HG02763 (cell line): ENCODE measurements around the gene GPATCH2.
"Not testable (repeated sequence)": the region's sequence is repeated elsewhere in the genome, so short reads cannot be mapped to it uniquely, and the experiment has no call there.

Source experiments
- ATAC-seq: cut with Tn5 transposase; IDR thresholded peaks from one replicate; pipeline ENCODE4 v1.9.1; 2021; ENCODE audit warnings: mild to moderate bottlenecking, moderate library complexity; ENCODE audit not compliant: unreplicated experiment

The GPATCH2 gene

DNA sequence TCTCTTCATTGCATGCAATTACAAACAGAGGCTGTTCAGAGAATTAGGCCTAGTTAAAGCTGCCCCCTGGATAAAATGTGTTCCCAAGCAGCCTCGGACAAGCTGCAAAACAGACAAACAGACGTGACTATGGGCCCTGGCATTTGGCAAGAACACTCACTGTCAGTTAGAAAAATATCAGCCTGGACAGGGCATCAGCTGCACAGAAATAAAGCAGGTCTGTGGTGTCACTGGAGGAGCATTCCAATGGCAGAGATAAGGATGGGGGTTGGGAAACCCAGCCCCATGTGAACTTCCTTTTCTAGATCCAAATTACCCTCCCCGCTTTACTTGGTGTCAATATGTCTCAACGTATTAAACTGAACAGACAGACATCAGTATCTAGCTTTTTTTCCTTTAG lies 177.1 kb downstream of the GPATCH2 start:
- ATAC-seq: no peak

DNA sequence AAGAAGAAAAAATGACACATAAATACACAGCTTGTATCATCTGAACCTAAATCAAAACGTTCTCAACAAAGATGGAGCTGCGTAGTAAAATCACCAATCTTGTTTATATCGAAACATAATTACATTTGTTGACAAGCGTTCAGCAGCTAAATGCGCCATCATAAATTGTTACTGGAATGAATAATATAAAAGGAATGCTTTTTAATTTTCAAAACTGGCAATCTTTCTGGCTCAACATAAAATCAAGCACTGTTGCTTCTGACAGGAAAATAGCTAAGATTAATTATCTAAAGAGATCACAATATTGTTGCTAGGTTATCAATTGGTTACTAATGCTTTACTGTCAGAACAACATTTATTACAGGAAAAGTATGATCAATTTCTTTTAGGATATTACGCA lies 181.5 kb downstream of the GPATCH2 start:
- ATAC-seq: no peak

DNA sequence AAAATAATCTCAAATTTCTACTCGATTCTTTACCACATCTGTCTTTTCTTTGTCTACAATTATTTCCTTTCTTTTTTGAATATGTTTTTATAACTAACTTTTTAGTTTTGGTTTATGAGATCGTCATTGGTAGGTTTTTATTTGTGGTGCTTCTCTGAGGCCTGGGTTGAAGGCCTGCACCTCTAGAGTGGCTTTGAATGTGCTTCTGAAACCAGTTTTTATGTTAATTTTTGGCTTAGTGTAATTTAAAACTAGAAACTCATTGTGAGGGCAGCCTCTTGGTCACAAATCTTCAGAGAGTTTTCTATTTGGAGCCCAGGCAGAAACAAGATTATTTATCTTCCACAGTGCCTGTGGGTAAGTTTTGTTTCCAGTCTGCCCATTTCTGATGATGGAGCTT lies 187.0 kb downstream of the GPATCH2 start:
- ATAC-seq: no peak

DNA sequence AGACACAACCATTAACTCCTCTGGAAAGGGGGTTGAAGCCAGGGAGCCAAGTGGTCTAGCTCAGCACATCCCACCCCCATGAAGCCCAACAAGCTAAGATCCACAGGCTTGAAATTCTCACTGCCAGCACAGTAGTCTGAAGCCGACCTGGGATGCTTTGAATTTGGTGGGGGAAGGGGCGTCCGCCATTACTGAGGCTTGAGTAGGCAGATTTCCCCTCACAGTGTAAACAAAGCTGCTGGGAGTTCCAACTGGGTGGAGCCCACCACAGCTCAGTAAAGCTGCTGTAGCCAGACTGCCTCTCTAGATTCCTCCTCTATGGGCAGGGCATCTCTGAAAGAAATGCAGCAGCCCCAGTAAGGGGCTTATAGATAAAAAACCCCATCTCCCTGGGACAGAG lies 193.5 kb downstream of the GPATCH2 start:
- ATAC-seq: no peak

DNA sequence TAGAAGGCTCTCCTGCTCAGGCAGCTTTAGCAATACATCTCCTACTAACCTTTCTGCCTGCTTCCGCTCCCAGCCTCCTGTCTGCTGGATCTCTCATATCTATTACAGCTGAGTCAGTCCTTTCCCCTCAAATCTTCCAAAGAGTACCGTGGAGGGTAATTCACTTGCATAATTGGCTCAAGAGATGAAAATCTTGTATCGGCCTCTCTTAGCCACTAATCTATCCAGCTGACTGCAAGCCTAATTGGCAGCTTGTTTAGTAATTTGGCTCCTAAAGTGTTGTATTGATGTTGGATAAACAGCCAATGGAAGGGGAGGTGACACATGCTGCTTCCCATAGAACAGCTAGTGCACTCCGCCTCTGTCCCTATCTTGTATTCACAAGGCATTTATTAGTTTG lies 195.7 kb downstream of the GPATCH2 start:
- no peak for ATAC-seq

DNA sequence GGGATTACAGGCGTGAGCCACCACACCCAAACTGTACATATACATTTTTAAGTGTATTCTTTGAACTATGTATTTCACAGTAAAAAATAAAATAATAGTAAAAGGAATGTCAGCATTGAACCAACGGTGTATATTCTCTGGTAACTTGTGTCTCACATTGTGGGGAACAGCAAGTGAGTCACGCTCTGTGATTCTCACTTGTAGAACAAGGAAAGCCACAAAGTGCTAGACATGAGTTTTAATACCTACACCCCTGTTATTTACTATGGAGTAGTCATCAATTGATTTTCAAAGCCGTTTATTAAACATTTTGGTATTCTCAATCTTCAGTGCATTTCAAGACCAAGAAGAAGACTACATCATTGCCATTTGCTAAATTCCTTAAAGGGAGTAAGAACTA lies 197.2 kb downstream of the GPATCH2 start:
- no peak for ATAC-seq

DNA sequence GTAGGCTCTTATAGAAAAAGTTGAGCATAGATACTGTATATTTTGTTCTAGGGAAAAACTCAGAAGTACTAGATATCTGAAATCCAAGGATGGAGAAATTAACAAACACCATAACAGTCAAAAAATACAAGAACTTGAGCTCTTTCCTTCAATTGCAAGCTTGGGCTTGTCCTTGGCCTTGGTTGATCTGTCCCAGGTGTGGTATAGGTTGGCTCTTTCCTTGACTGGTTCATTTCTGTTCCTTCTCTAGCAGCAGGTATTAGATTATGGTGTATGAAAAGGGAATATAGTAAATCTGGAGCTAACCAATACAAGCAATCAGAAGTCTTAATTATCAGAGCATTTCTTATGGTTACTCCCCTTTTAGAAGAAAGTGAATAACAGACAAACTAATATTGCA lies 198.6 kb downstream of the GPATCH2 start:
- ATAC-seq: no peak

DNA sequence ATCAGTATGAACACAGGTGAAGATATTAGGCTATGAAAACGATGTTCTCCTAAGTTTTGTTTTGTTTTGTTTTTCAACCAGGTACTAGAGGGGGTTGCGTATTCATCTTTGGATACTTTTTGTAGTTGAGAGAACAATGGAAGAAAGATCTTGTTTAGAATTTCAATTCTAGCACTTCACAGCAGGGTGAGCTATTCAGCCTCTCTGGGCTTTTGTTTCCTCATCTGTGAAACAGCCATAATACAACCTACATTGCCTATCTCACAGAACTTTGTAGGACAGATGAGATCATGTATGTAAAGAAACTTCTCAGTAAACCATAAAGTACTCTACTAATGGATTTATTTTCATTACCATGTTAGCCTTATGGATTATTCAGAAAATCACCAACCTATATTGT lies 199.5 kb downstream of the GPATCH2 start:
- ATAC-seq: no peak

DNA sequence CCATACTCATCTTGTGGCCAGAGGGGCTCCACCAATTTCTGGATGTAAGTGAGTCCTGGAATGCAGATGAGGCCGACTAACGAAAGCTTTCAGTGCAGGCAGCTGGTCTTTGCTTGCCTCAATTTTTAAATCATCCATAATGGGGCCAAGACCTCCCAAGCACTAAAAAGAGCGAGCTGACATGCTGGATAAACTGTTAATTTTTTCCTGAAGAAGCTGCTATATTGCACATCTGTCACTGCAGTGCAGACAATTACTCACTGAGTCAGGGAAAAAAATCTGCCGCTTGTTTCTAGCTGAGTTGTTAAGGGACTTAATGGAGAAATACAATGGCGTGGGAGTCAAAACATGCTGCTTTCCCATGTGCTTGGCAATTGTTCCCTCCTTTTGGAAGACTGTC lies 205.5 kb downstream of the GPATCH2 start:
- ATAC-seq: no peak

DNA sequence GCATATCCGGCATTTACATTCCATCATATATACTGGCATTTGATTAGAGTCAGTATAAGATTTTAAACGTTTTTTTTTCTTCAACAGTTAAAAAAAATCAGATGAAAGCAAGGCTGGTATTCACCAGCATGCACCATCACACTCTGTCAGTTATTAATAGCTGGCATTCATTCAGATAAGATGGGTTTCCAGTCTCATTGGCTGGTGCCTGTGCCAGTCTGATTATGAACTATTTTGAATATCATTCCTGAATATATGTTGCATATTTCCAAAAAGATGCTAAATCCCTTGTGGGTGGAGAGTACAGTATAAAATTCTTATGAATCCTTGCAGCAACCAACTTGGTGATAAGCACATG lies 211.7 kb downstream of the GPATCH2 start:
- ATAC-seq: no peak

DNA sequence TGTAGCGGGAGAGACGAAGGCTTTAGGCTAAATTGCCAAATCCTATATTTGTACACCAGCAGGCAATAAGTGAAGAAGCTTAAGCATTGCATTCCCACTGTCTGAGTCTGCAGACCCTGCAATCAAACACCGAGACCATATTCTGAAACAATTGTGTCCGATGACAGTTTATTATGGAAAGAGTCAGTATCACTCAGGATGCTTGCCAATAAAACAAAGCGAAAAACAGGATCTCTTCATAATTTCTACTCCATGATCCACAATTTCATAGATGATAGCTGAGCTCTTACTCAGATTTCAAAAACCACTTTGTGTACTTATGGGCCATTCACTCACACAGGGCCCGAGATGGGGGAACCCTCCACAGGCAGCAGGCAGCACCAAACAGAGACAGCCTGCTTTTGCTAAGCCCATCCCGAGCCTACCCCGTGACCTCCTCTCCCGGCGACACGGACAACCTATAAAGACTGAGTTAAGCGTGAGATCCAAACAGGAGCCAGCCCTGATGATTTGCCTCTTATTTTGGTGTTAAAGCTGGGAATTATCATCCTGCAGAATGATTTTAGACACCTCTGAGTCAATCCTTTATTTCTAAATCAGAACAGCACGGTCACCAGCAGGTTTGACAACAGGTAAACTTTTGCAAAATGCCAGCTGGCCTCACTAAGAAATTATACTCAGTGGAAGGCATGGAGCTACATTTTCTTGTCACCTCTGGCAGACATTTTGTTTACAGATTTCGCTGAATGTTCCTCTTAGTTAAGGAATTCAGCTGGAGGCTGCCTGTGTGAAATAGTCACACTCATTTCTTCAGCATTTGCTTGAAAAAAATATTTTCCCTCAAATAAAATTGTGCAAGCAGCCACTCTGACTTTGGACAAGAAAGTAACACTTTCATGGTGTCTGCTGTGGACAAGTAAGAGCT lies 212.4 kb downstream of the GPATCH2 start:
- ATAC-seq: no peak

DNA sequence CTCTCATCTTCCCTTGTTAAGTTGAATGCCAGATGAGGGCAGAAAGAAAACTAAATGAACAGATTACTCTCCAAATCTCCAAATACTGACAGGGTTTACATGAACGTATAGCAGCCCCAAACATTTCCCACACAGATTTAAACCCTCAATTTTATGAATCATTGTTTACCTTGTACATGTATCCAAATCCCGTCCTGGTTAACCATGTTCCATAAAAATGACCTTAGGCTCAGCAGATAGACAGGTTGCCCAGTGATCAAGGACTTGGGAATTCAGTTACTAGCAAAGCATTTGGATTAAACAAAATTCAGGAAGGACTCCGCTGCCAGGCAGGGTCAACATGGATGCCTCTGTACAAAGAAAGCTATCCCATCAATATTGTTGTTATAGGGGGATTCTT lies 213.5 kb downstream of the GPATCH2 start:
- ATAC-seq: no peak

DNA sequence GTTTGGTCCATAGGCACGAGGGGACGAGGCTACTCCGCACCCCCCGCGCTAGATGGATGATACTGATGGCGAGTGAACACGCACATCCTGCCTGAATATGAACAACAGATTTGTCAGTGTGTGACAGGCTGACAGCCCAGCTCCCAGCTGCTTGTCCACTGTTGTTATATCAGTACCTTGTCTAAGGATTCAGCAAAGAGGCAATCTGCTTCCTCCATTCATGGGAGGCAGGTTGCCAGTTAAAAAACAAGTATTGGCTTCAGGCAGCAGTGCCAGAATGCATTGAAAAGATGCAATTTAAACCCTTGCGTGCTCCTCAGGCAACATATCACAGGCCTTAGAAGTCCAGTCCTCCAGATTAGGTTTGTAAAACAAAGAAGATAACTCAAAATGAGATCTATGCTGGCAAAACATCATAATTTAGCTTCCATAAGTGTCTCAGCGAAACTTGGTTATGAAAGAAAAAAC lies 223.3 kb downstream of the GPATCH2 start:
- ATAC-seq: no peak

DNA sequence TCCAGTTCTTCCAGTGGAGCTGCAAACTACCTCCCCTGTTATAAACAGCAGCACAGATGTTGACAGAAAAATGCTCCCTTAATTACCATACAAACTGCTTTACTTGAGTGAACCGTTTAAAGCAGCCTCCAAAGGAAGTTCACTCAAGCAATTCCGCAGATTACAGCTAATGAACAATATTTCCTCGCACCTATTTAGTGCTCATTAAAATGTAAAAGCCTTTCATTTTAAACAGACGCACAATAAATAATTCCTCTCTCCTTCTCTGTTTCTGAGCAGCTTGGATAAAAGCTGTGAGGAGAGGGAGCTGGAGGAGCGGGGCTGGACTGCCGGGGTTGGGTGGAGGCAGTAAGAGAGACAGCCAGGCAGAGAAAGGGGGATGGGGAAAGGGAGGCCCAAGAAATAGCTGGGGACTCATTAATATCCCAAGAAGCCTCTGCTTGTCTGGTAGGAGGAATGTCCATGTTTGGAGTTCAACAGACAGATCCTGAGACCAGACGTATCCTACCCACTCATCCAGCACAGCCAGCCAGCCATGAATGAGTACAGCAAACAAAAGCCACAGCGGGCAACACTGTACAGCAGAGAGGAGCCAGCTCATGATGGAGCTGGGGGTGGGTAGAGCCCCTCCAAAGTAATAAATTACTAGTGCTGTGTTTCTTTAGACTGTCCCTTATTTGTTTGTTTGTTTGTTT lies 227.7 kb downstream of the GPATCH2 start:
- ATAC-seq: no peak

DNA sequence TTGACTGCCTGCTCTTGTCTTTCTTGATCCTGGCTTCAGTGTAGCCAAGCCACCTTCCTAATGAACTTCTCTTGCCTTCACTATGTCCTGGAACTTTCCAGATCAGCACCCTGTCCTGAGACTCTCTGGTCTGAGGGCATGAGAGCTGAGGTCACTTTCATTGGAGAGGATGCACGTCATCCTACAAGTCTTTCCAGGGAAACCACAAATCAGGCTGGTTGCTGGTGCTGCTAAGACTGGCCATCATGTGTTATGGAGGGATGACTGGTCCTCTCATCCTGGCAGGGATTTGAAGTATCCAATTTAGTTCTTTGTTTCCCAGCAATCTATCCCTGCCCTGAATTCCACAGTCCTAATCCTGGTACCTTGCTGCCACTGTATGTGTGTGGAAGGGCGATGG lies 228.6 kb downstream of the GPATCH2 start:
- ATAC-seq: no peak

DNA sequence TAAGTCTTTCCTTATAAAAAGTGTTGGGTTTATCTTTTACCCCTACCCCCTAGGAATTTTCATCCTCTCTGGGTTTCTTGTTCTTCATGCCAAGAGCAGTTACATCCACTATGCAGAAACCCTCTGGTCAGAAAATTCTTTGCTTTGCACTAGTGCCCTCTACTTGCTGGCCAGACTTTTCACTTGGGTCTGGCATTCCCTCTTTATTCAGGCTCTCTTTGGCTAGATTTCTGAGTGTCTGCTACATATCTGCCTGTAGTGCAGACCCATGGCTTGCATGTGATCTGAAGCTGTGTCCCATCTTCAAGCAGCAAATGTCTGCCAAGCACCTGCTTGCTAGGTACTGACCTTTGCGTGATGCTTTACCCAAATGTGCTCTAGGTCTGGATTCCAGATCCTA lies 237.0 kb downstream of the GPATCH2 start:
- peak; percentile 43 for ATAC-seq

DNA sequence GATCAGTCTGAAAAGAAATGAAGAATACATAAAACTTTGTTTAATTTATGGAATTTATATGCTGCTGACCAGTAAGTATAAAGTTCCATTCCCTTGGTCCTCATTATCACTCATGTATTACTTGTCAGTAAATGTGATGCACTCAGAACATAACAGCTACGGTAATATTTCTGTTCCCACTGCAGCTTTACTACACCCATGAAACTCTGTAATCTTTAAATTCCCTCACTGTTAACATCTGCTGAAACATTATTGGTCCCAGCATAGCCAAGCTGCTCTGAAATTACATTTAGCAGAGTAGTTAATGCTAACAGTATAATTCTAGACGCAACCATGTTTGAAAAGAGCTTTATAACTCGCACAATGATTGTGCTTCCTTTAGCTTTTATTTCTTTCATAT lies 238.4 kb downstream of the GPATCH2 start:
- no peak for ATAC-seq

DNA sequence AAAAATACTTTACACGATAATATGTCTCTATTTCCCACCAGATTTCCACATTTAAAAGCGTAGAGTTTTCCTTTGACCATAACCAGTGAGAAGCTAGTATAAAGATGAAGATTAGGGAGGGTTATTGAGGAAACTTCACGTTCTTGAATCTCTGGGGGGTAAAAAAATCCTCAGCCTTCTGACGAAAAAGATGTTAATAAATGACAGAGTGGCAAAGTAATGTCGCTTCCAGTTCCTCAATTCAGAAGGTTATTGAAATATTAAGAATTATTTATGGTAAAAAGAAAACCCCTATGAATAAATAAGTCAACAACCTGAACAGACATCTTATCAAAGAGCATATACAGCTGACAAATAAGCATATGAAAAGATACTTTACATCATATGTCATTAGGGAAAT lies 241.0 kb downstream of the GPATCH2 start:
- ATAC-seq: no peak

DNA sequence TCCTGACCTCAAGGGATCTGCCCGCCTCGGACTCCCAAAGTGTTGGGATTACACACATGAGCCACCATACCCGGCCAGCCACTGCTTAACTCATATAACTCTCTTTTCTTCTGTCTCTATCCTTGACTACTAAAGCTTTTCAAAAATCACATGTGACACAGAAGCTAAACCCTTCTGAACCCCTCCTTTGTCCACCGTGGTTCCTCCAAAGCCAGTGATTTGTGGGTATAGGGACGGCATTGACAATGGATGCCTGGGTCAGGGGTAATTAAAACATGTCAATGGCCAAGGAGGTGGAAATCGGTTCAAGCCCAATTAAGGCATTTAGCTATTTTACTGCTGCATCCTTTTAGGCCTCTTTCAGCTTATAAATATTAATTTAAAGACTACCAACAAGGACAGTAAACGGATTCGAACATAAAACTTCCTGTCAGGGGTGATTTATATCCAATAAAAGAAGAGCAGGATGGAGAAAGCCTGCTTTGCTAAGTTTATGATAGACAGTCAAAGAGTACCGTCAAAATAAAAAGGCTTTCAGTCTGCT lies 242.3 kb downstream of the GPATCH2 start:
- ATAC-seq: no peak

DNA sequence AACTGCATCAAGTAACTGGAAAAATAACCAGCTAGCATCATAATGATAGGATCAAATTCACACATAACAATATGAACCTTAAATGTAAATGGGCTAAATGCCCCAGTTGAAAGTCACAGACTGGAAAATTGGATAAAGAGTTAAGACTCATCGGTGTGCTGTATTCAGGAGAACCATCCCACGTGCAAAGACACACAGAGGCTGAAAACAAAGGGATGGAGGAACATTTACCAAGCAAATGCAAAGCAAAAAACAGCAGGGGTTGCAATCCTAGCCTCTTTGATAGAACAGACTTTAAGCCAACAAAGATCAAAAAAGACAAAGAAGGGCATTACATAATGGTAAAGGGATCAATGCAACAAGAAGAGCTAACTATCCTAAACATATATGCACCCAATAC lies 249.1 kb downstream of the GPATCH2 start:
- not testable (repeated sequence) for ATAC-seq

DNA sequence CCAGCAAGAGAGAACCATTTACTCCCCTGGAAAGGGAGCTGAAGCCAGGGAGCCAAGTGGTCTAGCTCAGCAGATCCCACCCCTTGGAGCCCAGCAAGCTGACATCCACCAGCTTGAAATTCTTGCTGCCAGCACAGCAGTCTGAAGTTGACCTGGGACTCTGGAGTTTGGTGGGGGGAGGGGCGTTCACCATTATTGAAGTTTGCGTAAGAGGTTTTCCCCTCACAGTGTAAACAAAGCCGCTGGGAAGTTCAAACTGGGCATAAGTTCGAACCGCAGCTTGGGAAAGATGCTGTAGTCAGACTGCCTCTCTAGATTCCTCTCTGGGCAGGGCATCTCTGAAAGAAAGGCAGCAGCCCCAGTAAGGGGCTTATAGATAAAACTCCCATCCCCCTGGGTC lies 251.1 kb downstream of the GPATCH2 start:
- not testable (repeated sequence) for ATAC-seq

DNA sequence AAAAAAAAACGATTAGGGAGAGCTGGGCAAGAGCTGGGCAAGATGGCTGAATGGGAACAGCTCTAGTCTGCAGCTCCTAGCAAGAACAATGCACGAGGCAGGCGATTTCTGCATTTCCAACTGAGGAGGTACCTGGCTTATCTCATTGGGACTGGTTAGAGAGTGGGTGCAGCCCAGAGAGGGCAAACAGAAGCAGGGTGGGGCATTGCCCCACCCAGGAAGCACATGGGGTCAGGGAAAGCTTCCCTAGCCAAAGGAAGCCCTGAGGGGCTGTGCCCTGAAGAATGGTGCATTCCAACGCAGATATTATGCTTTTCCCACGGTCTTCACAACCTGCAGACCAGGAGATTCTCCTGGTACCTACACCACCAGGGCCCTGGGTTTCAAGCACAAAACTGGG lies 251.6 kb downstream of the GPATCH2 start:
- no peak for ATAC-seq
